ENCODE data around the gene KLK11.

Gene KLK11

DNA sequence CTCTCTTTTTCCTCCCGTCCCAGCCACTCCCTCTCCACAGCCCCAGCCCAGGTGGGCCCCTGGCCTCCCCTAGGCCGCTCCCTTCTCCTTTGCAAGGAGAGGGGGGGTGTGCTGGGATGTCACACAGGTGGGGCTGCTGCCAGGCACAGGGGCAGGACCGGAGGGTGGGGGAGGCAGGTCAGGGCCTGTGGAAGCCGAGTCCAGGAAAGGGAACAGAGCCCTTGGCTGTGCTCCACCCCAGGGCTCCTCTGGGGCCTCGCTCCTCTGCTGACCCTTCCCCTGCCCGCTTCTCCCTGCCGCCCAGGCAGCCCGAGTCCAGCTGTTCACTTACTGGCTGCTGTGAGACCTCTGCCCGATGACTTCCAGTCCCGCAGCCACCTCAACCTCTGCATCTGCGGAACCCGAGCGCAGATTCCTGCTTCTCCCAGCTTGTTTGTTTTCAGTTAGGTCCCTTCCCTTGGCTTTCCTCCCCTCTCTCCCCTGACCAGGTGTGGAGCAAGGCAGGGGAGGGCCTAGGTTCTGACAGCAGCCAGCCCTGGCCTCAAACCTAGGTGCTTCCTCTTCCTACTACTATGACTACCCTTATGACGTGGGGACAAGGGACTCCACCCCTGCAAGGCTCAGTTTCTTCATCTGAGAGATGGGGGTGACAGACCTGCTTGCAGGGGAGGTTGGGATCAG is 850 bp upstream of the KLK11 start:
- no peak for FAIRE-seq

DNA sequence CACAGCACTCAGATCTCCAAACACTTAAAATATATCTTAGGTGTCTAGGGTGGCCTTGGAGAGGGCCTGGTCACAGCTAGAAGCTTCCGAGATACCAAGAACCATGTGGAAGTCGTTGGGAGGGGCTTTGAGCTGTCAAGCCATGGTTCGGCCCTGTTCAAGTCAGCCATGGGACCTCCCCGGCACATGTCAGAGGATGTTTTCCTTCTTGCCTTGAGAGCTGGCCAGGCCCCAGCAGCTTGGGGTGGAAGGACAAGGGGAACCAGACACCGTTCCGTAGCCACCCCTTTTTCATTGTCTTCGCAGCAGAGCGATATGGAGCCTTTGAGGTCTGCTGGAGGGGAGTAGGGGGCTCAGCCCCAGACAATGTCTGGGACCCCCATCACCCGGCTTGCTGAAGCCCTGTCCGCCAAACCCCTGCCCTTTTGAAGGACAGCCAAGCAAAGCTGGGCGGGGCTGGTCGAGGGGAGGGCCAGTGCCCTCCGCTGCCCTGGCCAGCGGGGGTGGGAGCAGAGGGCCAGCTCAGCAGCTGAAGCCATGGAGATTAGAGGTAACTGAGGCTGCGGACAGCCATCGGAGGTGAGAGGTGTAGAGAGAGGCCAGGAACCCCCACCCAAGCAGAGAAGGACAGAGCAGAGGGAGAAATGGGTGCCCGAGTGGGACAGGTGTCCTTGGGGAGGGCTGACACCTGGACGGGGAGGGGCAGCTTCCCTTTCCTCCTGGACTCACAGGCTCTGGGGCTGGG is 435 bp downstream of the KLK11 start:
- FAIRE-seq: no peak

GRCh38 chr19:51025401-51025800 is 1.0 kb downstream of the KLK11 start:
- FAIRE-seq: no peak

- no peak for FAIRE-seq
These were observed 1.5 kb downstream of the KLK11 start for GRCh38 chr19:51024924-51025323.

DNA sequence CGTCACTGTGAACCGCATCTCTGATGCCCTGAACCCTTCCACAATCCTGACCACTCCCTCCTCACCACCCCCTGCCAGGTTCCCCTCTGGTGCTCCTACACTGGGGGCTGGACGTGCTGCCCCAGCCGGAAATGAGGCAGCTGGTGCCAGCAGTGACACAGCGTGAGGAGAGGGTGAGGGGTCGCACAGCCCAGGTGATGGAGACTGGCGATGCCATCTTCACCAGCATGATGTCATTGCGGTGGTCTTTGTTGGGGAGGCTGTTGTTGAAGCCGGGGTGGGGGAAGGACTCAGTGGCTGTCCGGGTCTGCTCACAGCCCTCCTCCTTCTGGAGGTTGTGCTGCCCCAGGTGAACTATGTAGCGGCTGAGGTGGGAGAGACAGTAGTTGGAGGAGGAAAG is 2.5 kb downstream of the KLK11 start:
- FAIRE-seq: no peak

DNA sequence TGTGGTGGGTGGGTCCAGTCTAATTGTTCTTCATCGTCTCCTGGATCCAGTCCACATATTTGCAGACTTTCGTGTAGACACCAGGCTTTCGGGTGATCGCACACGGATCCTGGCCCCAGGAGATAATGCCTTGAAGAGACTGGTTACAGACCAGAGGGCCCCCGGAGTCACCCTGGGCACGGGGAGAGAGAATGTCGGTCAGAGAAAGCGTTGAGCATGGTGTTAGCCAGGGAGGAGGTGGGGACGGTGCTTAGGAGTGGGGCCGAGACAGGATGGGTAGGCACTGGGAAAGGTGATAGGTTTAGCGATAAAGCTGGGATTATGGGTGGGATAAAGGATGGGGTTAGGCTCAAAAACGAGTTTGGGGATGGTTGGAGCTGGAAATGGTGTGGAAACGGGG is 3.9 kb downstream of the KLK11 start:
- FAIRE-seq: no peak

- FAIRE-seq: peak; percentile 93
These were observed 5.3 kb downstream of the KLK11 start for GRCh38 chr19:51020988-51021651.

DNA sequence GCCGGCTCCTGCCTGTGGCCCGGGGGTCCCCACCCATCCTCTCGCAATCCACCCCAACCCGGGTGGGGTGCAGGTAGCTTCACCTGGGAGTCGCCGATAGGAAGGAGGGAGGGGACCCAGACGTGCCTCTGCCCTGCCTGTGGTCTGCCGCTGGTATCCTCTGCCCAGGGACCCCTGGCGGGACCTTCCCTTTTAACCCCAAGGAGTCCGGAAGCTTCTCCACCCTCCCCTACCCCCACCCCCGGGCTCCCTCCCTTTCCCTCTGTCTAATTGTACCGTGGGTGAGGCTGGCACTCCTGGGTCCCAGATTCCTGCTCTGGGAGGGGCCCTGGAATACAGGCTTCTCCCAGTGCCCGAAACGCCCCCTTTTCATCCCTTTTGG is 6.9 kb downstream of the KLK11 start, which contains the start of gene KLK10:
Gene KLK10, minus strand, starts transcription at position 166 of the 382 bp plus-strand sequence. CDS start 579 bp downstream, outside the sequence.
- no peak for FAIRE-seq

GRCh38 chr19:51018745-51019543 is 7.5 kb downstream of the KLK11 start:
- FAIRE-seq: no peak

- FAIRE-seq: no peak
These were observed 9.4 kb downstream of the KLK11 start for GRCh38 chr19:51016798-51017683.

DNA sequence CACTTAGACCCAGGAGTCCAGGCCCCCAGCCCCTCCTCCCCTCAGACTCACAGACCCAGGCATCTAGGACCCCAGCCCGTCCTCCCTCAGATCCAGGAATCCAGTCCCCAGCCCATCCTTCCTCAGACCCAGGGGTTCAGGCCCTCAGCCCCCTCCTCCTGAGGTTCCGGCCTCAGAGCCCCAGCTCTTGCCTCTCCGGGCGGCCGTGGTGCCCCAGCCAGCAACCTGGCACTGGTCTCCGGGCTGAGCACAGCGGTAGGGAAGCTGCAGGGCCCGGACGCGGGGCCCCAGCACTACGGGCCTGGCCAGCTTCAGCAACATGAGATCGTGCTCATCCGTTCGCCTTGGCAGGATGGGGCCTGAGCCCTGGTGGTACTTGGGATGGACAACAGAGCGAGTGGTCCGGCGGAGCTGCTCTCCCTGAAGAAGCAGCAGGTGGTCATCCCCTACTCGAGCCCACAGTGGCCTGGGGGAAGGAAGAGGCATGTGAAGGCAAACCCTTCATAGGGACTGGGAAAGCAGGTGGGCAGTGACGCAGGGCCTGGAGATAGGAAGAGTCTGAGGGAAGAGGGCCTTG is 10.6 kb downstream of the KLK11 start:
- no peak for FAIRE-seq

DNA sequence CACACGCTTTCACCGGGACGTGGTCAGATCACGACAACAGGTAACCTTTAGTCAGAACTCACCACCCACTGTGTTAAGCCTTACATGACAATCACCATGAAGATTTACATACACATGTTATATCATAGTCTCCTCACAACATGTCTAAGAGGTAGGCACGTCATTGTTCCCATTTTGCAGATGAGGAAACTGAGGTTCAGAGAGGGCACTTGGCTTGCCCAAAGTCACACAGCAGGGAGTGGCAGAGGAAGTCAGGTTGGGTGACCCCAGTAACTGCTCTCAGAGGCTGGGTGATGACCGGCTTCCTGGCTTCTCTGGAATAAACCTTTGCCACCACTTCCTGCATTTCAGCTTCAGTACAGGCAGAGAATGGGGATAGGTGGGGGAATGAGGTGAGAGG is 12.2 kb downstream of the KLK11 start:
- FAIRE-seq: no peak

DNA sequence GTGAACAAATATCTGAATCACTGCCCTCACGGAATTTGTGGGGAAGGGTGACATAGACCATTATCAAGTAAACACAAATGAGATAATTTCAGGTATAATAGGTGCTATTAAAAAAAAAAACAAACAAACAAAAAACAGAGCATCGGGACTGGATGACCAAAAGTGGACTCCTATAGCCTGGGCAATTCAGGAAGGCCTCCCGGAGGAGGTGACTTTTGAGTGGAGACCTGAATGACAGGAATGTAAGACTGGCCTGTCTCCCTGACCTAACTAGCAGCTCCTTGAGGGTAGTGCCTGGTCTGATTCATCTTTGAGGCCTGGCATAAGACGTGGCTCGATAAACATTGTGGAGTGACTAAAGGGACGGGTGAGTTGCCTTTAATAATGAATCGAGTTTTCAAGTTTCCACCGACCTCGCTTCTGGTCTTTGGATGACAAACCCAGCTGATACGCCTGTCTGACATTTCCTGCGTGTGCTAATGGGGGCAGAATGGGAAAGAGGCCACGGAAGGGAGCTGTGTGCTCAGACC is 13.7 kb downstream of the KLK11 start:
- FAIRE-seq: no peak

GRCh38 chr19:51010066-51010795 is 16.2 kb downstream of the KLK11 start:
- FAIRE-seq: no peak

DNA sequence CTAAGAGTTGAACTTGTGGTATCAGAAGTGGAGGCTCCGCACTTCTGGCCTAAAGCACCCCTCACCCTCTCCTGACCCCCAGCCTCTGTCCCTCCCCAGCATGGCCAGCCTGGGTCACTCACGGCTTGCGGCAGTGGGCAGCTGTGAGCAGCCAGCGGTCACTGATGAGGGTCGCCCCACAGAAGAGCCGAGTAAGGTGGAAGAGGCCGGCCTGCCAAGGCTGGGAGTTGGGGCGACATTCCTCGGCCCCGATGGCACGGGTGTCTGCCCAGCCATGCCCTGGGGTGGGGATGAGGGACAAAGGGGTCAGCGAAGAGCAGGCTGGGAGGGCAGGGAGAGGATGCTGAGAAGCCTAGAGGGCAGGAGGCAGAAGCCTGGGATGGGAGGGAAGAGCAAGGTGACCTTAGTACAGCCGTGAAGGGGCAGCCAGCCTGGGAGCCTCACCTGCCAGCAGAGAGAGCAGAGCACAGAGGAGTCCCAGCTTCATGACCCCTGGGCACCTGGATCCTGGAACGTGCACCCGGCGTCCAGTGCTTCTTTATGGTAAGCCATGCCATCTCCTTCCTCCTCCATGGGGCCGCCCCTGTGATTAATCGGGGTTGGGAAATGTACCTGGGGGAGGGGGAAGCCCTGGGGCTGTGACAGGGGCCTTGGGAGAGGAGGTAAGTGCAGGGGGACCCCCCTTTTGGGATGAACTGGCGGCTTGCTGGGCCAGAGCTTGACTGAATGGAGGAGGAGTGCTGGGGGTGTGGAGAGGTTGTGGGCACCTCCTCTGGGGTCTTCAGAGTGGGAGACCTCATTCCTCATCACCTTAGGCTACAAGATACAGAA is 17.1 kb downstream of the KLK11 start:
- FAIRE-seq: no peak

GRCh38 chr19:51007488-51007887 is 18.9 kb downstream of the KLK11 start:
- no peak for FAIRE-seq

DNA sequence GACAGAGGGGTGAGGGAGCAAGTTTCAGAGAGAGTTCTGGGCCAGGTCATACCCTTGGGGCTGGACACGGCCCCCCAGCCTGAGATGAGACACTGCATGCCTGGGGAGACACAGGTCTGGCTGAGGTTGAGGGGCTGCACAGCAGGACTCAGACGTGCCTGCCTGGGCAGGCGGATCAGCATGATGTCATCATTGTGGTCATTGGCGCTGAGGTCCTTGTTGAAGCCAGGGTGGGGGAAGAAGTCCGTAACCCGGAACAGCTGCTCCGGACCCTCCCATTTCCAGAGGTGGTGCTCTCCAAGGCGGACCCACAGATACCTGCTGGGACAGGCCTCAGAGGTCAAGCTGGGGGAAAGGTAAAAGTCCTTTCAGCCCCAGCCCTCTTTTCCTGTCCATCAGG is 20.0 kb downstream of the KLK11 start:
- no peak for FAIRE-seq

DNA sequence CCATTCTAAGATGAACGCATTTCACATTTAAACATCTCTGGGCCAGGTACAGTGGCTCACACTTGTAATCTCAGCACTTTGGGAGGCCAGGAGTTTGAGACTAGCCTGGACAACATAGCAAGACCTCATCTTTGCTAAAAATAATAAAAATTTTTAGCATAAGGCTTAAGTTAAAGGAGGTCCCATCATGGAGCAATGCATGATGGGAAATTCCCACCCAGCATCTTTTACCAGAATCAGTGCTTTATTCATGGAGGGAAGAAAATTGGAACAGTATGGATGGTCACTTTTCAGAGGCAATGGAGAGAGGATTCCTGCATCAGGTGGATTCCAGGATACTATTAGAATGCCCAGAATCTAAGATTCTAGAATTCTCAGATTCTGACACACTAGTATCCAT is 21.2 kb downstream of the KLK11 start:
- FAIRE-seq: no peak

DNA sequence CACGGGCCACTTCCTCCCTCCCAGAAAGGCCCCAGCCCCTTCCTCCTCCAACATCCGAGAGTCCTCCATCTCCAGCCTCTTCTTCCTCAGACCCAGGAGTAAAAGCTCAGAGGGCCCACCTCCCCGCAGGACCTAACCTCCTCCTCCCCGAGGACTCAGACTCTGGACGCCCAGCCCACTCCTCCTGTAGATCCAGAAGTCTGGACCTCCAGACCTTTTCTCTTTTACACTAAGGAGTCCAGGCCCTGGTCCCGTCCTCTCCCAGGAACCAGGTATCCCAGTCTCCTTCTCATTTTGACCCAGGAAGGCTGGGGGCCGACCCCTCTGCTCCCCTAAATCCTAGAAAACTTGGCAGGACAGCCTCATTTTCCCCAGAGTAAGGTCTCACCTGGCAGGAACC is 23.1 kb downstream of the KLK11 start:
- no peak for FAIRE-seq
